SK-N-SH (cell line): ENCODE measurements around the gene EIF1. TPM values are rescaled to one million over a fixed set of nuclear protein-coding genes. Genes with fewer than 3 reads are reported as not detected.

Source experiments
- CTCF ChIA-PET: fragments of 300-600, 350-600 bp; formaldehyde crosslinking; extraction: SDS; loops from one replicate; lab custom pipeline; 2021; lab: Yijun Ruan, JAX
- POLR2A ChIA-PET: fragments of 350-600 bp; sonication (Branson Sonifier 250); formaldehyde crosslinking; extraction: SDS; loops from one replicate; lab custom pipeline; 2020; ENCODE audit warnings: antibody characterized with exemption, inconsistent platforms; lab: Yijun Ruan, JAX
- DNase-seq: peaks from one replicate; pipeline ENCODE4 v3.0.0; 2012
- H2AFZ ChIP-seq: fragments of 200-600 bp; sonication (generic); 2 replicates; pipeline ENCODE4 v1.8.1; 2016; ENCODE audit warnings: antibody characterized with exemption, mild to moderate bottlenecking, low read depth
- H3F3A ChIP-seq: fragments of 200-600 bp; sonication (generic); replicated peaks from 2 replicates; pipeline ENCODE3; 2016; ENCODE audit warnings: antibody characterized with exemption, mild to moderate bottlenecking; ENCODE audit not compliant: insufficient read depth
- H3K27ac ChIP-seq, 2 experiments: fragments of 200-500 bp in 1 of 2; fragments of 200-600 bp in 1 of 2; sonication (Bioruptor generic) in 1 of 2; sonication (generic), shearing (Covaris generic) in 1 of 2; 2 replicates each; pipeline versions ENCODE4 v1.5.1 to v1.6.1; 2014 to 2016; ENCODE audit warnings: low read depth in 2 of 2, inconsistent platforms in 1 of 2, low read length in 1 of 2, mild to moderate bottlenecking in 1 of 2, mixed read lengths in 1 of 2
- H3K27me3 ChIP-seq: fragments of 200-600 bp; sonication (generic), shearing (Covaris generic); 2 replicates; pipeline ENCODE4 v1.6.1; 2016; ENCODE audit warnings: mixed run types; ENCODE audit not compliant: insufficient read depth
- H3K36me3 ChIP-seq, 2 experiments: fragments of 200-500 bp in 1 of 2; fragments of 200-600 bp in 1 of 2; sonication (Bioruptor generic) in 1 of 2; sonication (generic) in 1 of 2; replicated peaks in 1 of 2; 2 replicates each; pipeline versions ENCODE3 to v1.5.1; 2014 to 2016; ENCODE audit warnings: low read length in 1 of 2, mild to moderate bottlenecking in 1 of 2; ENCODE audit not compliant: insufficient read depth in 2 of 2, control insufficient read depth in 1 of 2
- H3K4me1 ChIP-seq, 2 experiments: fragments of 200-500 bp in 1 of 2; fragments of 200-600 bp in 1 of 2; sonication (Bioruptor generic) in 1 of 2; sonication (generic), shearing (Covaris generic) in 1 of 2; 2 replicates each; pipeline versions ENCODE4 v1.5.1 to v1.6.1; 2014 to 2016; ENCODE audit warnings: low read depth in 1 of 2, low read length in 1 of 2, mixed run types in 1 of 2; ENCODE audit not compliant: insufficient read depth in 2 of 2, control insufficient read depth in 1 of 2
- H3K4me2 ChIP-seq: fragments of 200-600 bp; sonication (generic), shearing (Covaris generic); 2 replicates; pipeline ENCODE4 v1.6.1; 2017; ENCODE audit warnings: mixed run types
- H3K4me3 ChIP-seq, 2 experiments: fragments of 200-500 bp in 1 of 2; fragments of 200-600 bp in 1 of 2; sonication (Bioruptor generic) in 1 of 2; sonication (generic), shearing (Covaris generic) in 1 of 2; 2 replicates each; pipeline versions ENCODE4 v1.5.1 to v1.8.1; 2014 to 2016; ENCODE audit warnings: low read depth in 2 of 2, inconsistent platforms in 1 of 2, low read length in 1 of 2, mild to moderate bottlenecking in 1 of 2, mixed read lengths in 1 of 2, moderate library complexity in 1 of 2
- H3K79me2 ChIP-seq: fragments of 200-600 bp; sonication (generic); 2 replicates; pipeline ENCODE4 v1.8.1; 2017; ENCODE audit warnings: mild to moderate bottlenecking; ENCODE audit not compliant: insufficient read depth
- H3K9ac ChIP-seq: fragments of 200-600 bp; sonication (generic); 2 replicates; pipeline ENCODE4 v1.6.1; 2017; ENCODE audit warnings: mixed run types
- H3K9me2 ChIP-seq: fragments of 200-600 bp; sonication (generic); 2 replicates; pipeline ENCODE4 v1.6.1; 2017; ENCODE audit warnings: mixed run types
- H3K9me3 ChIP-seq: fragments of 200-600 bp; sonication (generic); 2 replicates; pipeline ENCODE4 v1.6.1; 2017; ENCODE audit warnings: mixed run types, mild to moderate bottlenecking, moderate library complexity
- H4K20me1 ChIP-seq: fragments of 200-600 bp; sonication (generic); 2 replicates; pipeline ENCODE4 v1.6.1; 2017; ENCODE audit warnings: mild to moderate bottlenecking, mixed run types; ENCODE audit not compliant: insufficient read depth
- EZH2phosphoT487 ChIP-seq: fragments of 200-600 bp; sonication (generic); IDR thresholded peaks from 2 replicates; pipeline ENCODE4 v1.6.1; 2017; ENCODE audit warnings: low read depth, mixed run types, mild to moderate bottlenecking, antibody characterized with exemption, moderate library complexity, borderline replicate concordance
- NRF1 ChIP-seq: IDR thresholded peaks from 2 replicates; pipeline ENCODE4 v1.6.1; 2012; ENCODE audit warnings: low read depth, mild to moderate bottlenecking, low read length
- RAD21 ChIP-seq: IDR thresholded peaks from 2 replicates; pipeline ENCODE4 v1.6.1; 2012; ENCODE audit warnings: mild to moderate bottlenecking, low read length
- RFX5 ChIP-seq: IDR thresholded peaks from 2 replicates; pipeline ENCODE4 v1.6.1; 2012; ENCODE audit warnings: mild to moderate bottlenecking, improper control_type of control experiment, low read length
- RXRA ChIP-seq: IDR thresholded peaks from 2 replicates; pipeline ENCODE4 v1.4.0; 2012; ENCODE audit warnings: low read depth, mild to moderate bottlenecking, borderline replicate concordance
- SMC3 ChIP-seq: IDR thresholded peaks from 2 replicates; pipeline ENCODE4 v1.6.1; 2012; ENCODE audit warnings: low read depth, low read length, improper control_type of control experiment
- TCF12 ChIP-seq: IDR thresholded peaks from 2 replicates; pipeline ENCODE4 v1.4.0; 2012
- USF1 ChIP-seq: IDR thresholded peaks from 2 replicates; pipeline ENCODE4 v1.4.0; 2012; ENCODE audit warnings: low read depth, borderline replicate concordance
- YY1 ChIP-seq: IDR thresholded peaks from 2 replicates; pipeline ENCODE4 v1.4.0; 2012; ENCODE audit warnings: low read depth, mild to moderate bottlenecking
- ZBTB33 ChIP-seq: IDR thresholded peaks from 2 replicates; pipeline ENCODE4 v1.4.0; 2012; ENCODE audit warnings: low read depth, borderline replicate concordance
- WGBS: methylation state at CpG from one replicate; pipeline ENCODE4 v1.1.6; 2017; ENCODE audit warnings: low lambda C conversion rate; 5-methylcytosine and 5-hydroxymethylcytosine counted together
- polyA plus RNA-seq, 3 experiments: library from polyadenylated mRNA; depleted of rRNA; stranded (reverse); fragments of >200 nt; gene quantifications; 2 replicates each; pipeline ENCODE4 v1.2.3, GENCODE V29; 2012
- TF ChIP-seq, protein P1 (sequence below): IDR thresholded peaks from 2 replicates; pipeline ENCODE4 v1.6.1; 2012; ENCODE audit warnings: mild to moderate bottlenecking, low read depth, low read length, moderate library complexity
- TF ChIP-seq, protein P2 (sequence below): fragments of 150-350 bp; IDR thresholded peaks from 2 replicates; pipeline ENCODE4 v1.6.1; 2017; ENCODE audit warnings: antibody characterized with exemption, low read length, low read depth, borderline replicate concordance
- TF ChIP-seq, protein P3 (sequence below): IDR thresholded peaks from 2 replicates; pipeline ENCODE4; 2012

Gene EIF1
- polyA plus RNA-seq, 1 of the 3 experiments (the other 2 are of a cell fraction): 300 TPM

GRCh38 chr17:41688641-41689496, at the start of gene EIF1 (continued):
- TF ChIP-seq, protein P1, sequence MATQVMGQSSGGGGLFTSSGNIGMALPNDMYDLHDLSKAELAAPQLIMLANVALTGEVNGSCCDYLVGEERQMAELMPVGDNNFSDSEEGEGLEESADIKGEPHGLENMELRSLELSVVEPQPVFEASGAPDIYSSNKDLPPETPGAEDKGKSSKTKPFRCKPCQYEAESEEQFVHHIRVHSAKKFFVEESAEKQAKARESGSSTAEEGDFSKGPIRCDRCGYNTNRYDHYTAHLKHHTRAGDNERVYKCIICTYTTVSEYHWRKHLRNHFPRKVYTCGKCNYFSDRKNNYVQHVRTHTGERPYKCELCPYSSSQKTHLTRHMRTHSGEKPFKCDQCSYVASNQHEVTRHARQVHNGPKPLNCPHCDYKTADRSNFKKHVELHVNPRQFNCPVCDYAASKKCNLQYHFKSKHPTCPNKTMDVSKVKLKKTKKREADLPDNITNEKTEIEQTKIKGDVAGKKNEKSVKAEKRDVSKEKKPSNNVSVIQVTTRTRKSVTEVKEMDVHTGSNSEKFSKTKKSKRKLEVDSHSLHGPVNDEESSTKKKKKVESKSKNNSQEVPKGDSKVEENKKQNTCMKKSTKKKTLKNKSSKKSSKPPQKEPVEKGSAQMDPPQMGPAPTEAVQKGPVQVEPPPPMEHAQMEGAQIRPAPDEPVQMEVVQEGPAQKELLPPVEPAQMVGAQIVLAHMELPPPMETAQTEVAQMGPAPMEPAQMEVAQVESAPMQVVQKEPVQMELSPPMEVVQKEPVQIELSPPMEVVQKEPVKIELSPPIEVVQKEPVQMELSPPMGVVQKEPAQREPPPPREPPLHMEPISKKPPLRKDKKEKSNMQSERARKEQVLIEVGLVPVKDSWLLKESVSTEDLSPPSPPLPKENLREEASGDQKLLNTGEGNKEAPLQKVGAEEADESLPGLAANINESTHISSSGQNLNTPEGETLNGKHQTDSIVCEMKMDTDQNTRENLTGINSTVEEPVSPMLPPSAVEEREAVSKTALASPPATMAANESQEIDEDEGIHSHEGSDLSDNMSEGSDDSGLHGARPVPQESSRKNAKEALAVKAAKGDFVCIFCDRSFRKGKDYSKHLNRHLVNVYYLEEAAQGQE: peak; percentile 69; the same call in 1 of the 2 replicates
- TF ChIP-seq SMC3: no peak
- TF ChIP-seq YY1: peak; percentile 65; the same call in 1 of the 2 replicates
- peak; percentile 61; the same call in 1 of the 2 replicates for TF ChIP-seq RFX5
- TF ChIP-seq USF1: no peak
- no peak for TF ChIP-seq RXRA
- TF ChIP-seq TCF12: no peak; the same call in 1 of the 2 replicates
- no peak for TF ChIP-seq RAD21
- TF ChIP-seq, protein P2, sequence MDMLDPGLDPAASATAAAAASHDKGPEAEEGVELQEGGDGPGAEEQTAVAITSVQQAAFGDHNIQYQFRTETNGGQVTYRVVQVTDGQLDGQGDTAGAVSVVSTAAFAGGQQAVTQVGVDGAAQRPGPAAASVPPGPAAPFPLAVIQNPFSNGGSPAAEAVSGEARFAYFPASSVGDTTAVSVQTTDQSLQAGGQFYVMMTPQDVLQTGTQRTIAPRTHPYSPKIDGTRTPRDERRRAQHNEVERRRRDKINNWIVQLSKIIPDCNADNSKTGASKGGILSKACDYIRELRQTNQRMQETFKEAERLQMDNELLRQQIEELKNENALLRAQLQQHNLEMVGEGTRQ: no peak
- TF ChIP-seq, protein P3, sequence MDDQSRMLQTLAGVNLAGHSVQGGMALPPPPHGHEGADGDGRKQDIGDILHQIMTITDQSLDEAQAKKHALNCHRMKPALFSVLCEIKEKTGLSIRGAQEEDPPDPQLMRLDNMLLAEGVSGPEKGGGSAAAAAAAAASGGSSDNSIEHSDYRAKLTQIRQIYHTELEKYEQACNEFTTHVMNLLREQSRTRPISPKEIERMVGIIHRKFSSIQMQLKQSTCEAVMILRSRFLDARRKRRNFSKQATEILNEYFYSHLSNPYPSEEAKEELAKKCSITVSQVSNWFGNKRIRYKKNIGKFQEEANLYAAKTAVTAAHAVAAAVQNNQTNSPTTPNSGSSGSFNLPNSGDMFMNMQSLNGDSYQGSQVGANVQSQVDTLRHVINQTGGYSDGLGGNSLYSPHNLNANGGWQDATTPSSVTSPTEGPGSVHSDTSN: peak; percentile 99

GRCh38 chr17:41638941-41639340, 49.7 kb upstream of the EIF1 start:
- no peak overlapping the region for H2AFZ ChIP-seq
- H3K36me3 ChIP-seq: no peaks in the 10 kb centered on the region
- H3K9ac ChIP-seq: no peak overlapping the region
- no peak overlapping the region for H3K4me2 ChIP-seq
- whole genome bisulfite sequencing: 74% methylated on average over 5 of the region's 6 CpGs
- H3K4me1 ChIP-seq: peaks cover 0 to 22% of the 10 kb centered on the region in 2 experiments; a peak in 2 of 4 replicates
- no peaks in the 10 kb centered on the region for H3K27me3 ChIP-seq
- no peaks in the 10 kb centered on the region for H3F3A ChIP-seq
- no peaks in the 10 kb centered on the region for H3K9me2 ChIP-seq
- ChIA-PET POLR2A (no interaction called here), CTCF (interaction anchor here (7.3 to 20.6 kb wide), 3 partner anchors 10 to 88 kb away, joined by 79 to 646 read pairs (median 516); no protein-coding TSS in a partner anchor)
- H3K4me3 ChIP-seq: no peak overlapping the region
- H3K9me3 ChIP-seq: no peaks in the 10 kb centered on the region
- H4K20me1 ChIP-seq: no peaks in the 10 kb centered on the region
- no peak for DNase-seq
- H3K27ac ChIP-seq: no peak overlapping the region
- no peaks in the 10 kb centered on the region for H3K79me2 ChIP-seq
- TF ChIP-seq EZH2phosphoT487 (no peak), NRF1 (no peak), ZBTB33 (no peak)
- TF ChIP-seq, all 33 proteins: peak for 0
